Endodermal cell (in vitro differentiated cells): ENCODE results near the gene CELF2. TPM values are rescaled to one million over a fixed set of nuclear protein-coding genes. Genes with fewer than 3 reads are reported as not detected.

ENCODE experiments used
- DNase-seq: peaks from one replicate; pipeline ENCODE4 v3.0.0-alpha.2; 2017
- H3K27ac ChIP-seq: 2 replicates; pipeline ENCODE4 v1.5.1; 2013; ENCODE audit warnings: mild to moderate bottlenecking, low read depth, low read length, moderate library complexity
- H3K27me3 ChIP-seq: 2 replicates; pipeline ENCODE4 v1.6.1; 2013; ENCODE audit warnings: mild to moderate bottlenecking, low read length, moderate library complexity; ENCODE audit not compliant: insufficient read depth, control insufficient read depth, poor library complexity, severe bottlenecking
- H3K36me3 ChIP-seq: 2 replicates; pipeline ENCODE4 v1.7.0; 2013; ENCODE audit warnings: mild to moderate bottlenecking, low read length, moderate library complexity; ENCODE audit not compliant: control insufficient read depth, insufficient read depth
- H3K4me1 ChIP-seq: one replicate; pipeline ENCODE4 v1.7.0; 2013; ENCODE audit warnings: low read length; ENCODE audit not compliant: control insufficient read depth, insufficient read depth
- H3K4me3 ChIP-seq: 2 replicates; pipeline ENCODE4 v1.5.1; 2013; ENCODE audit warnings: mild to moderate bottlenecking, low read length, moderate library complexity
- H3K9ac ChIP-seq: 2 replicates; pipeline ENCODE4 v1.6.1; 2013; ENCODE audit warnings: mild to moderate bottlenecking, low read length, moderate library complexity; ENCODE audit not compliant: poor library complexity, severe bottlenecking; ENCODE audit errors: extremely low read depth
- H3K9me3 ChIP-seq: 2 replicates; pipeline ENCODE4 v1.6.1; 2013; ENCODE audit warnings: mild to moderate bottlenecking, low read length, moderate library complexity; ENCODE audit not compliant: control insufficient read depth
- H3K27ac Mint-ChIP-seq: 2 replicates; pipeline ENCODE4 v1.8.0; 2020; ENCODE audit warnings: mixed read lengths
- H3K27me3 Mint-ChIP-seq: 2 replicates; pipeline ENCODE4 v1.8.0; 2021; ENCODE audit warnings: mild to moderate bottlenecking, mixed read lengths; ENCODE audit not compliant: insufficient read depth
- H3K36me3 Mint-ChIP-seq: 2 replicates; pipeline ENCODE4 v1.8.0; 2020; ENCODE audit warnings: low read depth, mixed read lengths
- H3K4me1 Mint-ChIP-seq: 2 replicates; pipeline ENCODE4 v1.8.0; 2020; ENCODE audit warnings: mixed read lengths
- H3K4me3 Mint-ChIP-seq: 2 replicates; pipeline ENCODE4 v1.8.0; 2020; ENCODE audit warnings: mild to moderate bottlenecking, moderate library complexity, mixed read lengths
- H3K9me3 Mint-ChIP-seq: 2 replicates; pipeline ENCODE4 v1.8.0; 2020; ENCODE audit warnings: mild to moderate bottlenecking, mixed read lengths
- CTCF ChIP-seq: fragments of 200-600 bp; sonication (generic); conservative IDR thresholded peaks from 2 replicates; pipeline ENCODE4 v1.5.0; 2021; ENCODE audit warnings: antibody characterized with exemption, mild to moderate bottlenecking
- WGBS, 2 experiments: methylation state at CpG; one replicate each; pipeline versions ENCODE4 v1.1.5 to v1.1.7; 2013; ENCODE audit warnings: missing lambda C conversion rate in 2 of 2, mixed read lengths in 1 of 2; ENCODE audit not compliant: insufficient coverage in 1 of 2, insufficient read length in 1 of 2; 5-methylcytosine and 5-hydroxymethylcytosine counted together
- total RNA-seq, 2 donors: library from RNA; stranded (reverse); fragmentation: NEBNext Ultra II Directional in 1 of 2; extraction: Animal tissue kit (Norgen Biotek cat#: 25700) in 1 of 2; gene quantifications; 2 replicates in 1 of 2; 3 replicates in 1 of 2; pipeline ENCODE4 v1.2.1, GENCODE V29; 2021

CELF2 gene
- total RNA-seq, 2 donors from 2014 or later = 79.9 to 96.1 TPM

GRCh38 chr10:11045995-11046775, 28.5 kb downstream of the CELF2 start:
- no peaks in the 10 kb centered on the region for H3K27me3 ChIP-seq
- no peak overlapping the region for H3K4me3 Mint-ChIP-seq
- H3K4me3 ChIP-seq = no peak overlapping the region
- peaks cover 38% of the 10 kb centered on the region for H3K36me3 ChIP-seq
- no peak overlapping the region for H3K9ac ChIP-seq
- no peaks in the 10 kb centered on the region for H3K27me3 Mint-ChIP-seq
- H3K27ac ChIP-seq = no peak overlapping the region
- no peak for TF ChIP-seq CTCF
- peaks cover 23% of the 10 kb centered on the region for H3K36me3 Mint-ChIP-seq
- H3K27ac Mint-ChIP-seq = no peak overlapping the region
- 92 to 99% methylated on average over 22 to 23 of the region's 23 CpGs for WGBS, 2 experiments
- H3K4me1 Mint-ChIP-seq = peaks cover 53% of the 10 kb centered on the region
- DNase-seq = no peak
- H3K9me3 ChIP-seq = peaks cover under 1% of the 10 kb centered on the region
- H3K9me3 Mint-ChIP-seq = no peaks in the 10 kb centered on the region
- H3K4me1 ChIP-seq = peaks cover 8% of the 10 kb centered on the region

DNA sequence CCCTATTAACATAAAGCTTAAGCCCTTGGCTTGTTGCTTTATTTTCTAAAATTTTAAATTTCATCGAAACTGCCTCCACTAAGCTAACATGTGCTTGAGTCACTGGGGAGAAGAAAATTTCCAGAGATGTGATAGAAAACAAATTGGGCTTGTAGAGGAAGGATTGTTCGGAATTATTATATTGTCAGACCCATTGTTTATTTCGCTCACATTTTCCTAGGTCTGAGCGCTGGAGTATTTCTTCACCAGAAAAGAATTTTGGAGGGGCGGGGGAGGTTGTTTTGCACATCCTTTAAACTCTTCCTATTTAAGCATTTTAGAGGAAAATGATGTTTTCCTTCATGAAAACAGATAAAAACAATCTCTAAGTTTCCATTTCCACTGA, 29.1 kb downstream of the CELF2 start:
- H3K36me3 Mint-ChIP-seq = peaks cover 26% of the 10 kb centered on the region
- Histone ChIP-seq H3K4me1 (peaks cover 8% of the 10 kb centered on the region), H3K9me3 (no peaks in the 10 kb centered on the region), H3K9ac (no peak overlapping the region), H3K27me3 (no peaks in the 10 kb centered on the region), H3K4me3 (no peak overlapping the region), H3K27ac (no peak overlapping the region), H3K36me3 (peaks cover 32% of the 10 kb centered on the region)
- no peak for TF ChIP-seq CTCF
- DNase-seq = no peak
- no peak overlapping the region for H3K27ac Mint-ChIP-seq
- H3K9me3 Mint-ChIP-seq = no peaks in the 10 kb centered on the region
- H3K4me1 Mint-ChIP-seq = peaks cover 53% of the 10 kb centered on the region
- WGBS, 2 experiments = 93 to 100% methylated on average over 4 to 5 of the region's 5 CpGs
- H3K4me3 Mint-ChIP-seq = no peak overlapping the region
- no peaks in the 10 kb centered on the region for H3K27me3 Mint-ChIP-seq

DNA sequence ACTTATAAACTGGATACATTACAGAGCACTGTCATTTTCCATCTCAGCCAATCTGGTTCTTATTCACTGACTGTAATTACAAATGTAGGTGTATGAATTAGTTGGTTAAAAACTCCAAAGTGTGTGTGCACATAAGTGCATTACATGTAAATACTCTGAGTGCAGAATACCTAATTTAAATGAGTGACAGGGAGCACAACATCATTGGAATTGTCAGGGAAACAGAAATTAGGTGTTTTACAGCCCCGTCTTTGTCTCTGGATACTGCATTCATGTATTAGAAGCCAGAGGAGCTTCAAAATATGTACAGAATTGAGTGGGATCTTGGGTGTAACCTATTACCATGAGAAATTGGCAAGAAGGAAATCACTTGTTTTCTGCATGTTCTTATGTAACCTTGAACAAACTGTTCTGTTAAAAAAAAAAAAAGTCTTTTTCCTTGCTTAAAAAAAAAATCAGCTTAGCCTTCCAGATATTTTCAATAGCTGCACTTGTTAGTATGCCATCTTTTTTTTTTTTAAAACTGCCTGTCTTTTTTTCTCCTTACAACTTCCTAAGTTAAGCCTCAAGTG, 31.1 kb downstream of the CELF2 start:
- Mint-ChIP-seq H3K27me3 (no peaks in the 10 kb centered on the region), H3K27ac (no peak overlapping the region), H3K4me3 (no peak overlapping the region), H3K9me3 (no peaks in the 10 kb centered on the region), H3K36me3 (peaks cover 27% of the 10 kb centered on the region), H3K4me1 (peaks cover 44% of the 10 kb centered on the region)
- DNase-seq = no peak
- WGBS, 2 experiments = 94 to 100% methylated on average over 1 of the region's 1 CpG
- Histone ChIP-seq H3K4me1 (peaks cover 8% of the 10 kb centered on the region), H3K27ac (no peak overlapping the region), H3K27me3 (no peaks in the 10 kb centered on the region), H3K36me3 (peaks cover 29% of the 10 kb centered on the region), H3K4me3 (no peak overlapping the region), H3K9ac (no peak overlapping the region), H3K9me3 (peaks cover 5% of the 10 kb centered on the region)
- TF ChIP-seq CTCF = no peak
